Measurements from ENCODE around the gene MGMT.

Gene MGMT

DNA sequence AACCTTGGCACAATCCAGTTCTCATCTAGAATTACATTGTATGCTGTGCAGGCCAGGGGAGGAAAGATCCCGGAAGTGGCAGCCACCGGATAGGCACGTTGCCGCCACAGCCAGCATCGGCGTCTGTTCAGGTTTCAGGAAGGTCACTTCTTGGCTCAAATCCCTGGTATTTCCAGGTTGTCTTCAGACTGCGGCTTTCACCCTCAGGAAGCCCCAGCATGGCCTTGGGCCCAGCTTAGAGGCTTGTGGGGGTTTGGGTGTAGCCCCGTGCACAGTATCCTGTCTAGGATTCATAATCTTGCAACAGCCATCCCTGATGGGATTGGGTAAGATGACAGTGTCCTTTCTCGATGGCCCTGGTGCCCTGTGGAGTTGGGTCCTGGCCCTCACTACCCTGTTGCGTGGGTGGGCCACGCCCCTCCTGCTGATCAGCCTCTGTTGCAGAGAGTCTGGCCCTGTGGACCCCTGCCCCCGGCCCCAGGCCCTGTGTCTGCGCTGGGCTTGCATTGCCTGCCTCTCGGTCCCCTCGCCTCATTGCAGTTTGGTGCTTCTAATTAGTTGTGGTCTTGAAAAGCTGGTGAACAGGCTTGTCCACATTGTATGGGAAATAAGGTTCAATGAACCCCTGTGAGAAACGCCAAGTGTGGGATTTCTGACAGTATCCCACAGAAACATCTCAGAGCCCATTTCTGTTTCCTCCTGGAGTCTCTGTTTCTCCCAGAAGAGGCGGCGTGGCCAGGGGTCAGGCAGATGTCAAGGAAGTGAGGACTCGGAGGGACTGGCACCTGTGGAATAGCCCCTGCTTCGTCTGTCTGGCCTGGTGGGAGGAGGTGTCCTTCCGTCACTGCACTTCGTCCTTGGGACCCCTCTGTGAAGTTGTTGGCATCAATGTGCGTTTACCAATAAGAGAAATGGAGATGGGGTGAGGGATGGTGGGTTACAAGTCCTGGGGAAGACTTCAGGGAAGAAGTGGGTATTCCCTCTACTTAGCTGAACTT lies 77.5 kb downstream of the MGMT start:
- no peak for FAIRE-seq

DNA sequence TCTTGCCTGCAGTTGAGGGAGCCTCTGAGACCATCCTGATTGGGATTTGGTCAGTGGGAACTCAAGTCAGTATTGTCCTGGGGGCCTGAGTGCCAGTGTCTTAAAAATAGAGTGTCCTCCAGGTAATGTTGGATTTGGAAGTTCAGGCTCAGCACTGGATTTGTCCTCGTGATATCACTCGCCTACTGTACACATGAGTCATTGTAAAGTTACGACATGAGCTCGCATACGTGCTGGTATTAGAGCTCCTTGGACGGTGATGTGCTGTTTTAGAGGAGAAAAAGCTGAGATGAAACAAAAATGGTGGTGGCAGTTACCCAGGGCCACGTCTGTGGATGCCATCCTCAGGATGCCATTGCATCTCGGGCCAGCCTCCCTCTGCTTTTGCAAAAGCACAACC lies 78.2 kb downstream of the MGMT start:
- FAIRE-seq, result no peak

DNA sequence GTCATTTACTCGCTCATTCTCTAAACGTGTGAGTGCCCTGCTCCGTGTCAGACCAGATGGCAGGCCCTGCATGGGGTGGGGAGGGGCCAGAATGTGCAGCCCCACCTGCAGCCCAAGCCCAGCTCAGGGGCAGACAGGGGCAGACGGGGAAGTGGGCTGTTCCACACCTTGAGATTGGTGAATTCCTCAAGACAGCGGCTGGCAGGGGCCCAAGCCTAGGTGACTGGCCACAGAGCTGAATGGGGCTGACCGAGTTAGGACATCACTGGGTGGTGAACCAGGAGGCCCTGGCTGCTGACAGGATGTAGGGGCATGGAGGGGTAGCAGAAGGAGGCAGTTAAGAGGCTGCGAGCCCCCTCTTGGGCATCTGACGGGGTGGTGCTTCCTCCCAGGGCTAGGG lies 79.1 kb downstream of the MGMT start:
- no peak for FAIRE-seq

DNA sequence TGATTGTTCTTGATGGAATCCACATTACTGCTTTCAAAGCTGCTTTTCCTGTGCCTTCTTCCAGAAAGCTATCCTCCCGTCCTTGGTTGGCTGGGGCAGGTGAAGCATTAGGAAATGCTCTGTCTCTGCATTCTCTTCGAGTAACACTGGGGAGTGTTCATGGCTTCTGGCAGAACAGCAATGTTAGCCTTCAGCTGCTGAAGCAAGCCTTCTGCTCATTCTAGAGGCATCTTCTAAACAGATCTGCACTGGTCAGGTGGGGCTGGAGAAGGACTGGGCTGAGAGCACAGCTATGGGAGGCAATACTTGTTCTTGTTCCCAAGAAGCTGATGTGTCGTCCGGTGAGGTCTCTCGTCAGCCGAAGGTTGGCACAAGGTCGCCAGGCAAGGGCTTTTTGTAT lies 80.6 kb downstream of the MGMT start:
- no peak for FAIRE-seq

DNA sequence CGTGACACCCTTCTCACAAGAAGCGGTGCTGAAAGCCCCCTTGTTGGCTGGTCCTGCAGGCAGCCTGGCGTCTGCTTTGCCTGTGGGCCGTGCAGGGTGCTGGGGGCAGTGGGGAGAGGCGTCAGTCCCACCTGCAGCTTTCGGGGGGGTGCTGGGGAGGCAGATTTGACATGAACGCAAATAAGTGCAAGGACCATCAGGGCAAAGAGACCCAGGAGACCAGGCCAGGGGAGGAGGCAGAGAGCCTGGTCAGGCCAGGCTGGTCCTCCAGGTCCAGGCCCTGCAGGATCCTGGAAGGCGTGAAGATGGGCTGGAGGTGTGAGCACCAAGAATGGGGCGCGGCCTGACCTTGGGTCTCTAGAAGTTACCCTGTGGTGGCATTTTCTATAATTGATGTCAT lies 81.6 kb downstream of the MGMT start:
- FAIRE-seq, result no peak

DNA sequence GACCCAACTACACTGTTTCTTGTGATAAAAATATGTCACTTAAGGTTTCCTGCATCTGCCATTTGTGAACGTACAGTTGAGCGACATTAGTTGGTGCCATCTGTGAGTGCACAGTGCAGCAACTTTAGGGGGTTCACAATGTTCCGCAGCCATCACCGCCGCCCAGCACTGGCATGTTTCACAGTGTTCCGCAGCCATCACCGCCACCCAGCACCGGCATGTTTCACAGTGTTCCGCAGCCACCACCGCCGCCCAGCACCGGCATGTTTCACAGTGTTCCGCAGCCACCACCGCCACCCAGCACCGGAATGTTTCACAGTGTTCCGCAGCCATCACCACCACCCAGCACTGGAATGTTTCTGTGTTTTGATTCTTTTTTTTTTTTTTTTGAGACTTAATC lies 83.0 kb downstream of the MGMT start:
- FAIRE-seq, result no peak

DNA sequence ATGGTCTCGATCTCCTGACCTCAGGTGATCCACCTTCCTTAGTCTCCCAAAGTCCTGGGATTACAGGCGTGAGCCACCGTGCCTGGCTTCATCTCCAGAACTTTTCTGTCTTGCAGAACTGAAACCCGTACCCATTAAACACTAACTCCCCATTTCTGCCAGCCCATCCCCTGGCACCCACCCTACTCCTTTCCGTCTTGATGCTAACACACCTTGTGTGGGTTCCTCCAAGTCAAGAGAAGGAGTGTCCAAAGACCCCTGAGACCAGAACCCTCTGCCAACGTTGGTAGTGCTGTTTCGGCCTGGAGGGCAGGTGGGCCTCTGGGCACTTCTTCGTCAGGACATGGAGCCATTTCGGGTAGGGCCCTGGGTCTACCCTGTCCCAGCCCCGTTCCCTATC lies 83.6 kb downstream of the MGMT start:
- FAIRE-seq, result no peak

DNA sequence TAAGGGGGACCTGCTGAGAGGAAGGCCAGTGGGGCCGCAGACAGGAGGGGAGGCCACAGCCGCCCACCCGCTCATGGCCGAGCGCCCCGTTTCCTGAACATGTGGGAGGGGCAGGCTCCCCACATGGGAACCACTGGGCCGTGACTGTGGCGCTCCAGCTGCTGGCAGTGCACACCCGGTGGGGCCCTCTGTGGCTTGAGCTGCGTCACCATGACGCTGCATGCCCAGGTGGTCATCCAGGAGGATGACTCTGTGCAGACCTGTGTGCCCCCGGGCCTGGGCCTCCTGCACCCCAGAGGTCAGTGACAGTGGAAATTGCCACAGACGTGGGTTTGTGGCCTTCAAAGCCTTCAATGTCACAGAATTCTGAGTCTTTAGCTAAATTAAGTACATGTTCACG lies 85.1 kb downstream of the MGMT start:
- FAIRE-seq, result no peak

DNA sequence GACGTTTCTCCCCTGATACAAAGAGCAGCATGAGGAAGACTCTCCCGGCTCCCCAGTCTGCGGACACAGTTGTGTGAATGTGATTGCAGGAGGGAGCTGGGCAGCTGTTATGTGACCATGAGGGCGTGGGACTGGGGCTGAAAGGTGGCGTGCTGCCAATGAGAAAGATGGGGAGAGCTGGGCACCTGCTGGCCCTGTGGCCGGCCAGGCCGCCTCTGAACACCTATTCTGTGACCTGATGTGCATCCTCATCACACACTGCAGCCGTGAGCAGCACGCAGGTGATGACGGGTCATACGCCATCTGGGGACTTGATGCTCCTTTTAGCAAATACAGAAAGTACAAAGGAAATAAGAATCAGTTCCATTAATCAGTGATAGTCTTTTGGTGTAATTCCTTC lies 86.9 kb downstream of the MGMT start:
- FAIRE-seq, result no peak

DNA sequence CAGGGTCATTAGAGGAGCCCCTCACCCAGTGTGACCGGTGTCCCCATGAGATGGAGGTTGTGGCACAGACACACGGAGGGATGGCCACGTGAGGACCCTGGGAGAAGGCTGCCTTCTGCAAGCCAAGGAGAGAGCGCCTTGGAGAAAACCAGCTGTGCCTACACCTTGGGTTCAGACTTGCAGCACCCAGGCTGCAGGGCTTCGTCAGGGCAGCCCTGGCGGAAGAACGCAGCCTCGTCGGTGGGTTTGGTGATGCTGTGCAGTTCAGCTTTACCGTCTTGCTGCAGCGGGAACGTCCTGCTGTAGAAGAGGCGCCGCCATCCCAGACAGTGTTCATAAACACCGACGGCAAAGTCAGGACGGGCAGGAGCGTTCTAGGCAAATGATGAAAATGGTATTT lies 89.3 kb downstream of the MGMT start:
- FAIRE-seq, result no peak

DNA sequence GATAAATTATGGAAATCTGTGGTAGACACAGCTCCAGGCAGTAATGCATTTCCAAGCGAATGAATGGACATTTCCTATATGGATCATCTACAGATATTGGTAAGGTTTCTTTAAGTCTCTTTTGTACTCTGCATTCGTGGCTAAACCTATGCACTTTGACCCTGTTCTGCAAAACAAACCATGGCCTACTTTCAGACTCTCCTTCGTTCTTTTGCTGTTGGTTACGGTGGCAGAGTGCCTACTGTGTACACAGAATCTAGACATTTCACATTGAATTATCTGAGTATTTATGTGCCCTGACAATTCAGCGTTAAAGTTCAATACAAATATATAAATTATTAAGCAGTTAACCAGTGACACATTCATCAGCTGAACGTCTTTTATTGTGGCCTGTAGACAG lies 93.3 kb downstream of the MGMT start:
- FAIRE-seq, result no peak

DNA sequence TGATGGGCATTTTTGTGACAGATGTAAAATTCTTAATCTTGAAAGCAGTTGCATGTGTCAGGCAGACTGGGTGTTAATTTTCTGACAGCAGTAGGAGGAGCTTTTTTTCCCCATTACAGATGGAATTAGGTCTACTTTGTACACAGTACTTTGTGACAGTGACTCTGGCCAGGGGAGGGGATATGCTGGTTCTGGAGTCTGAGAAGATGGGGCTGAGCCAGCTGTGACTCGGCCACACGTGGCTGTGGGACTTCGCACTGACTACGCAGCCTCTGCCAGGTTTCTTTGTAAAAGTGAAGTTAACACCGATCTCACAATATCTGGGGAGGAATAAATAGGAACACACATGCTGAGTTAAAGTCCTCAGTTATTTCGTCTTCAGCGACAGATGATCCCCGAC lies 95.4 kb downstream of the MGMT start:
- no peak for FAIRE-seq

DNA sequence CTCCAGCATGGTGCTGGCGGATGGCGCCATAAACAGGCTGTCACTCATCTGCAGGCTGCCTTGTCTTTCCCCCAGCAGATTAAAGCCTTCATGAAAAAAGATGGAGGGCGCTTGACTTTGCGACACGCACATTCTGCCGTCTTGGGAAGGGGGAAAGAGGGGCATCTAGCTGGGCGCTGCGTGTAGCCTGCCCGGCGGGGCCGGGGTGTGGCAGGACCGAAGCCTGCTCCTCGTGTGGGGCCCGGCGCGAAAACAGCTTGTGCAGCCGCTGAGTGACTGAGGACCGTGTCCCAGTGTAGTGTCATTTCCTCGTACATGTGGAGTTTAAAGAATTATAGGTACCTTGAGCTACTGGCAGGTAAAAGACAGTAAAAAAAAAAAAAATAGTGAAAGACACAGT lies 97.9 kb downstream of the MGMT start:
- FAIRE-seq, result no peak

DNA sequence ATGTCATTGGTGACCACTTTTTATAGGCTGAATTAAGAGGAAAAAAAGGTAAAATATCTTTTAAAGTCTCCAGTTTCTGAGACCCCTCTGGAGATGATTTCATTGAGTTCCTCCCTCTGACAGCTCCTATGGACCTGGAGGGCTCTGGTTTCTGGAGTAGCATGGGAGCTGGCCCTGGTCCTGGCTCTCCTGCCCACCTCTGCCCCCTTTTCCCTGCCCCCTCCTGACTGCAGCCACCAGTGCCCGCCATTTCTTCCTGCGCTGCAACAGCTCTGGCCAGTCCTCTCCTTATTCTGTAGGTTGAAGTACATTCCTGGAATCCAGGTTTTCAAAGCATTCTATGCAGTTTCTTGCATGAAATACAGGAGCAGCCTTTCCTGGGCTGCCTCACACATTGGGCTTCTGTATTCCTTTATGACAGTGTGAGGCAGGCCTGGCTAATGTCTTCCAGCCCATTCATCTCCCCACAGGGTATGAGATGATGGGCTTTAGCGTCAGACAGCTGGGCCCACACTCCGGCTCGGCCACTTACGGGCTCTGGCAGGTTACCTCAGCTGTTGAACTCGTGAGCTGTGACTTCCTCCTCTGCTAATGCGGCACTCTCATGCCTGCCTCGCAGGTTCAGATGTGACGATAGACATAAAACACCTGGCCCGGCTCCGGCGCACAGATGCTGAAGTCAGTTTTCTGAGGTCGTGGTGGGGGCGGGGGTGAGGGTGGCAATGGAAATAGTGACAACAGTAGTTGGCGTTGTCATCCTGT lies 101.7 kb downstream of the MGMT start:
- FAIRE-seq, result no peak

DNA sequence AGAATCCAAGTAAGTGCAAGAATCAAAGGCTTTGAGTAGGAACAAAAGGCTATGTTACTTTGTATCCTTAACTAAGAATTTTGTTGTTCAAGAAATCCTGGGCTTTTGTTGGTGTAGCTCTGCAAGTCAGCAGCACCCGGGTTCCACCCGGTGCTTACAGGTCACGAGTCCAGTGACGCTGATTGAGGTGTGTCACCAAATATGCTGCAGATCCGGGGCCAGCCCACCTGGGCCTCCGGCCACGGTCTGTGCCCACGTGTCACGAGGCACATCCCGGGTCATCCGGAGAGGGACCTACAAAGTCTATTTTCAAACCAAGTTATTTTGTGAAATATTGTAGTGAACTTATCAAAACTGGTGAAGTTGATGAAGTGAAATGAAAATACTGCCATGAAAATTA lies 103.1 kb downstream of the MGMT start:
- FAIRE-seq, result no peak

DNA sequence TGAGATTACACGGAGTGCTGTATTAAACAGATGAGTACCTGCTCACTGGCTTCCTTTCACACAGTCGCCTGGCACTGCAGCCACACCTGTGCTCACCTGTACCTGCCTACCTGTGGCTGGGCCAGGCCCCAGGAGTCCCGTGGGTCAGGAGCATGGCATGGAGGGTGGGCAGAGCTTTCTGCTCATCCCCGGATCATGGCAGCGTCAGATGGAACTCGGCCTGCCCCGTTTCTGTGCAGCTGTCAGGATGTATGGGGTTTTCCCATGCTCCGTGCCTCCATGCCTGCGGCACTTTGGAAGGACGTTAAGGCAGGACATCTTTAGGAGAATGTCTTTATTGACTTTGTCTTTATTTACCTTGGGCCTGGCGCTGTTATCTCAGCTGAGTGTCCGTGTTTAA lies 112.2 kb downstream of the MGMT start:
- no peak for FAIRE-seq

DNA sequence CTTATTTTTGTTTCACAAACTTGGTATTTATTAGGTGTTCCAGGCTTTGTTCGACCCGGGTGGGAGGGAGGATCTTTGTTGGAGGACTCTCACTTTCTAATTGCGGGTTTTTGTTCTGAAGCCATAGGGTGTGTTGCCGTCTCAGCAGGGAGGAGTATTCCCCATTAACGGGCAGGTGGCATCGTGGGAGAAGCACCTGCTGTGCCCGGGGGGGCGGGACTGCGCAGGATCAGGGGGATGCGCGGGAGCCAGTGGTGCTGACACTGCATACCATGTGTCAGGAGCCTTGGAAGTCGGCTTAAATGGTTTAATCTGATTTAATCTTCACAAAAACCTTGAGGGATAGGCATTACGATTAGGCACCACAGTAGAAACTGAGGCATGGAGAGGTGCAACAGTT lies 113.0 kb downstream of the MGMT start:
- FAIRE-seq, result no peak

DNA sequence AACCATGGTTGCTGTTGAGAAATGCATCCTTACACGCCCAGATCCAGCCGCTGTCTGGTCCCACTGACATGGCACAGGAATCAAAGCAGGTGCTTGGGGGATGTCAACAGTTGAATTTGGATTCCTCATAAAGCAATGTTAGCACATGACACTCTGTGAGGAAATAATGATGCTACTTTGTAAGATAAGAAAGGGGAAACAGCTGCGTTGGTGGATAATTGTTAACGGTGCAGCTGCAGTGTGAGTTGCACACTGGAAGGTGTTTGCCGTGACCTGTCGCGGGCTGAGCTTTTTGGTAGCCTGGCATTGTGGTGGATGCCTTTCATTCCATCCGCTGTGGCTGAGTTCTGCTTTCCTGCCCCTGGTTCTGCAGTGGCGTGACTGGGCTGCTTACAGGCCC lies 113.9 kb downstream of the MGMT start:
- no peak for FAIRE-seq

DNA sequence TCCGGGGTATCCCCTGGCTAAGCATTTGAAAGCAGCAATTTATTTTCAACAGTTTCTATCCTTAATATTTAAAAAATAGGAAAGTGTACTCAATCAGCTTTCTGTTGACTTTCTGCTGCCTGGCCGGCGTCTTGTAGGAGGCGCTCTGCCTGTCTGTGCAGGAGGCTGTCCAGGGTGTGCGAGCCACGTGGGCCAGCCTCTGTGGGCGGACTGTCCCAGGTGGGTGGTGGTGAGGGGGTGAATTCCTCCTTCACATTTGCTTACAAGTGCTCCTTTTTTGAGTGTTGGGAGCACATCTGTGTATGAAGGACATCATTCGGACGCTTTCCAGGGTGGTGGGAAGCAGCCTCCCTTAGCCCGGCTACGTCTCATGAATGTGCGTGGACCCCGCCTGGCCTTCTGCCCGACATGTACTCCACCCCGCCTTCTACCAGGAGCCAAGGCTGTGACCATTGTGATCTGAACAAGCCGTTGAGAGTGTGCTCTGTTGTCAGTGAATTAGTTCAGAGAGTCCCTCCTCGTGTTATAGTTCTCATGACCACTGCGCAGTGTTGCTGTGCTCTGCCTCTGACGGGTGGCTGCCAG lies 114.9 kb downstream of the MGMT start:
- FAIRE-seq, result no peak

DNA sequence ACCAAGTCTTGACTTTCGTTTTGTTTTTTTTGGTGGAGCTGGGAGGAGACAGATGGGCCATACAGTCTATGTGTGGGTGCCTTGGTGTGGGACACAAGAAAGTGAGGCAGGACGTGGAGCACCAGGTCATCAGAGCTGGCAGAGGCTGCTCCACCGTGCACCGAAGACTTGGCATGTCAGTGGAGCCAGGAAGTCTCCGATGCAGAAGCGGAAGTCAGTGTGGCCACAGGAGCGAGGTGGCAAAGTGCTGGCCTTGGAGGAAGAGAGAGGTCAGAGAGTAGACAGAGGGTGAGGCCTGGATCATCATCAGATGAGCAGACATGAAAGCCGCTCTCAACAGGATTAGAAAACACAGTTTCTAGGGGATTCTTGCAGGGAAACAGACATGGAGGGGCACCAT lies 116.8 kb downstream of the MGMT start:
- FAIRE-seq, result no peak

DNA sequence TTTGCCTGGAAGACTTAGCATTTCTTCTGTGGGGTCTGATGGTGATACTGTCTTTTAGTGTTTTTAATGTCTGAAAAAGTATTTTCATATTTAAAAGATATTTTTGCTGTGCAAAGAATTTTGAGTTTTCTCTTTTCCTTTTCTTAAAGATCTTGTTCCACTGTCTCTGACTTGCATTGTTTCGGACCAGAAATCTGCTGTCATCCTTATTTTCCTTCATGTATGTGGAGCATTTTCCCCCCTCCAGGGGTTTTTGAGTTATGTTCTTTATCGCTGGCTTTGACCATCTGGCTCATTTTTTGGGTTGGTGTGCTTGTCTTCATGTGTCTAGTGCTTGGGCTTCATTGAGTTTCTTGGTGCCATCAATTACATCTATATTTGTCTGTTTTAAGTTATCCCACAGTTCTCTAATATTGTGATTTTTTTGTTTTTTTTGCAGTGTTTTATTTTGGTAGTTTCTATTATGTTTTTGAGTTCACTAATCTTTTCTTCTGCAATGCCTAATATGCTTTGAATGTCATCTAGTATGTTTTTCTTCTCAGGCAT lies 119.9 kb downstream of the MGMT start:
- no peak for FAIRE-seq

DNA sequence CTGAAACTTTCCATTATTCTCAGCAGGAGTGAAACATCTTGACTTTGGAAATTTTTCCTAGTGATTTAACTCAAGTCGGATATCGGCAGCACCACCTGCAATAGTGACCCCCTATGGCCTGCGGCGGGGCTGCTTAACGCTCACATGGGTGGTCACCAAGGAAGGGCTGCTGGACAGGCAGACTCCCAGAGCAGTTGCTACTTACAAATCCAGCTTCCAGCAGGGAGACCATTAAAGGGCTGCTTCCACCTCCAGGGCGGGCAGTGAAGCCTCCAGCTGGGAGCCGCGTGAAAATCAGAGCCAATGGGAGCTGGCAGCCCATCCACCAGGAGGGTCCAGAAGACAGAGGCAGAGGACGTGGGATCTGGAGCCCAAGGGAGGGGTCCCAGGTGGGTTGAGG lies 122.5 kb downstream of the MGMT start:
- FAIRE-seq, result no peak

DNA sequence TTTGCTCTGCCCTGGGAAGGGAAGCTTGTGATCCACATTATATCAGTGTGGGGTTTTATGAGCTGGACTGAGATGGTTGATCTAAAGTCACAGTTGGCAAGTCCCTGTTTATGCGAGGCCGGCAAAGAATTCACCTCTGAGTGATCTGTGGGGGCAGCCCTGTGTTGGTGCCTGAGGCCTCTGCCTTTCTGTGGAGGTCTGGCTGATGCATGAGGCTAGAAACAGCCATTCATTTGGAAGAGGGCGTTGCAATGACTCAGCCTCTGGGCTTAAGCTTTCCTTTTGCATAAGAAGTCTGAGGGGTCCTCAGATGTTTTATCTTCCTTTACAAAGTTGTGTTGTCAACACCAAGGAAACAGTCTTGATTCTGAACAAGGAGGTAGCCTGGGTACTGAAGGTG lies 126.9 kb downstream of the MGMT start:
- no peak for FAIRE-seq

DNA sequence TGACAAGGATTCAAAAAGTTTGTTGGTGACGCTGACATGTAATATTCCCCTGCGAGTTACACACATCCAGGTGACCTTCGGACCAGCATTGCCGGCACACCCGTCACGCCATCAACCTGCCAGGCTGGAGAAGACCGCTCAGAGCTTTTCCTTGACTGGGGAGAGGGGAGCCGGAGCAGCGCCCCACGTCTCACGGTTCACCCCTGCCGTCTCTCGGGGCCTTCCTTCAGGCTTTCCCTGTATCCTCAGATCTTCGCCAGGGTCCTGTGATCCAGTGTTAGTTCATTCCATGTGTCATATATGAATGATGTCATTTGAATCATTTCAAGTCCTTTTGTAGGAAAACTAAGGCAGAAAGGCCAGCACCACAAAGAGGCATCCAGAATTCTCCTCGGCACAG lies 127.8 kb downstream of the MGMT start:
- FAIRE-seq, result no peak
